DND-41 (cell line): ENCODE results near the gene NUP42.

Experiments used
- ATAC-seq: fragments of 200-7000 bp; cut with Tn5 transposase; 3 replicates; pipeline ENCODE4 v1.9.1; 2021; ENCODE audit warnings: low read depth; ENCODE audit not compliant: insufficient read depth
- DNase-seq: peaks from one replicate; pipeline ENCODE4 v3.0.0-alpha.2; 2020
- H2AFZ ChIP-seq: 2 replicates; pipeline ENCODE4 v1.6.0; 2012; ENCODE audit warnings: low read depth, low read length
- H3K27ac ChIP-seq: 2 replicates; pipeline ENCODE4 v1.5.1; 2012; ENCODE audit warnings: low read length, inconsistent platforms
- H3K27me3 ChIP-seq: fragments of 200-600 bp; sonication (generic); 2 replicates; pipeline ENCODE4 v1.6.0; 2012; ENCODE audit warnings: low read length, mild to moderate bottlenecking, inconsistent platforms; ENCODE audit not compliant: insufficient read depth, poor library complexity
- H3K36me3 ChIP-seq: 2 replicates; pipeline ENCODE4 v1.5.1; 2012; ENCODE audit warnings: low read length, inconsistent platforms; ENCODE audit not compliant: insufficient read depth
- H3K4me1 ChIP-seq: 2 replicates; pipeline ENCODE4 v1.5.1; 2012; ENCODE audit warnings: mild to moderate bottlenecking, low read length; ENCODE audit not compliant: insufficient read depth
- H3K4me2 ChIP-seq: 2 replicates; pipeline ENCODE4 v1.6.0; 2012; ENCODE audit warnings: mild to moderate bottlenecking, moderate library complexity, low read length, inconsistent platforms; ENCODE audit not compliant: insufficient read depth
- H3K4me3 ChIP-seq, 2 experiments: fragments of 200-600 bp in 1 of 2; shearing (Covaris generic) in 1 of 2; 2 replicates each; pipeline ENCODE4 v1.5.1; 2012 to 2016; ENCODE audit warnings: inconsistent platforms in 2 of 2, low read length in 2 of 2, mild to moderate bottlenecking in 2 of 2, low read depth in 1 of 2, moderate library complexity in 1 of 2
- H3K79me2 ChIP-seq: 2 replicates; pipeline ENCODE4 v1.6.0; 2012; ENCODE audit warnings: low read length, inconsistent platforms; ENCODE audit not compliant: insufficient read depth
- H3K9ac ChIP-seq: 2 replicates; pipeline ENCODE4 v1.6.0; 2012; ENCODE audit warnings: low read depth, mild to moderate bottlenecking, inconsistent platforms, low read length, moderate library complexity
- H3K9me3 ChIP-seq: 2 replicates; pipeline ENCODE4 v1.5.1; 2012; ENCODE audit warnings: low read length, moderate library complexity, mild to moderate bottlenecking, inconsistent platforms; ENCODE audit not compliant: insufficient read depth, severe bottlenecking
- H4K20me1 ChIP-seq: 2 replicates; pipeline ENCODE4 v1.6.0; 2012; ENCODE audit warnings: low read length; ENCODE audit not compliant: insufficient read depth
- CTCF ChIP-seq: IDR thresholded peaks from 2 replicates; pipeline ENCODE4 v1.5.1; 2012; ENCODE audit warnings: borderline replicate concordance, low read length, moderate library complexity, mild to moderate bottlenecking; ENCODE audit not compliant: poor library complexity, severe bottlenecking; ENCODE audit errors: extremely low read depth
- EZH2 ChIP-seq: IDR thresholded peaks from 3 replicates; pipeline ENCODE4 v1.6.1; 2012; ENCODE audit warnings: borderline replicate concordance, low read depth, mild to moderate bottlenecking, moderate library complexity, low read length, inconsistent platforms; ENCODE audit not compliant: severe bottlenecking

The NUP42 gene

GRCh38 chr7:23226844-23227450 is 45.1 kb downstream of the NUP42 start:
- no peak overlapping the region for H2AFZ ChIP-seq
- no peak for ATAC-seq
- H3K36me3 ChIP-seq = no peaks in the 10 kb centered on the region
- H4K20me1 ChIP-seq = no peaks in the 10 kb centered on the region
- no peaks in the 10 kb centered on the region for H3K4me1 ChIP-seq
- no peak overlapping the region for H3K4me2 ChIP-seq
- no peak overlapping the region for H3K27ac ChIP-seq
- no peak overlapping the region for H3K4me3 ChIP-seq
- no peaks in the 10 kb centered on the region for H3K9me3 ChIP-seq
- TF ChIP-seq CTCF = no peak
- TF ChIP-seq EZH2 = no peak
- no peaks in the 10 kb centered on the region for H3K79me2 ChIP-seq
- H3K9ac ChIP-seq = no peak overlapping the region
- DNase-seq = no peak
- peaks cover 10% of the 10 kb centered on the region for H3K27me3 ChIP-seq

- no peak overlapping the region for H2AFZ ChIP-seq
- no peak overlapping the region for H3K4me3 ChIP-seq
- no peaks in the 10 kb centered on the region for H4K20me1 ChIP-seq
- no peaks in the 10 kb centered on the region for H3K9me3 ChIP-seq
- no peak overlapping the region for H3K27ac ChIP-seq
- no peaks in the 10 kb centered on the region for H3K27me3 ChIP-seq
- no peak overlapping the region for H3K9ac ChIP-seq
- H3K4me1 ChIP-seq = no peaks in the 10 kb centered on the region
- no peak for TF ChIP-seq EZH2
- no peak for TF ChIP-seq CTCF
- DNase-seq (no peak), ATAC-seq (no peak)
- no peak overlapping the region for H3K4me2 ChIP-seq
- H3K36me3 ChIP-seq = no peaks in the 10 kb centered on the region
- H3K79me2 ChIP-seq = no peaks in the 10 kb centered on the region
These were observed 46.6 kb downstream of the NUP42 start for GRCh38 chr7:23228412-23228811.

- Histone ChIP-seq H3K9ac (no peak overlapping the region), H3K4me1 (no peaks in the 10 kb centered on the region)
These were observed 48.8 kb downstream of the NUP42 start for GRCh38 chr7:23230641-23231101.

More at GRCh38 chr7:23230641-23231101, 48.8 kb downstream of the NUP42 start:
- ATAC-seq (no peak), DNase-seq (no peak)
- TF ChIP-seq EZH2 (no peak), CTCF (no peak)
- no peaks in the 10 kb centered on the region for H3K27me3 ChIP-seq
- no peak overlapping the region for H3K27ac ChIP-seq
- no peak overlapping the region for H2AFZ ChIP-seq
- H3K79me2 ChIP-seq = no peaks in the 10 kb centered on the region
- H3K36me3 ChIP-seq = no peaks in the 10 kb centered on the region
- H3K4me2 ChIP-seq = no peak overlapping the region
- no peaks in the 10 kb centered on the region for H4K20me1 ChIP-seq
- no peak overlapping the region for H3K4me3 ChIP-seq
- H3K9me3 ChIP-seq = no peaks in the 10 kb centered on the region
